Subcutaneous adipose tissue (tissue), 4 donors: Measurements from ENCODE around the gene RASSF5. TPM values are rescaled to one million over a fixed set of nuclear protein-coding genes. Genes with fewer than 3 reads are reported as not detected.

Experiments
- CTCF ChIP-seq: fragments of 450-650 bp; IDR thresholded peaks from one replicate; pipeline ENCODE4 v1.5.1; 2016; ENCODE audit warnings: low read depth, mild to moderate bottlenecking, control low read depth, antibody characterized with exemption, moderate library complexity
- total RNA-seq, 4 donors: library from RNA; depleted of rRNA; stranded (reverse); fragments of >200 nt; gene quantifications; one replicate each; pipeline ENCODE4 v1.1.0, GENCODE V29; 2016

Gene RASSF5
- total RNA-seq, 4 donors from 2014 or later, result 5.2 to 17.3 (median 9.0) TPM

DNA sequence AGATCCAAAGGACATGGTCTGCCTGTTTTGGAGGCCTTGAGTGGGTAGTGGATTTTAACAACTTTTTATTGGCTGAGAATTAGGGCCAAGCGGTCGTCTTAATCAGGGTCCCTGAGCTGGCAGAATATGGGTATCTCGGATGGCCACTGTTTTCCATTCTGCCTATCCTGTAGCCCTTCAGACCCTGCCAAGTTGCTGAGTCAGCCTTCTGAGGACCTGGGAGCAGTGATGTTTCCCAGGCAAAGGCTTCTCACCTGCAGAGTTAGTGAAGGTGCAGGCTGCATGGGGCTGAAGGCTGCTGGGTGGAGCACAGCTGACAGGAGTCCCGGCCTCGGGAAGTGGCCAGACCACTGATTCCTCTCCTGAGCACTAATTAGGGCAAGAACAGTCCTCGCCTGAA is 11.4 kb downstream of the RASSF5 start:
- TF ChIP-seq CTCF, result no peak

DNA sequence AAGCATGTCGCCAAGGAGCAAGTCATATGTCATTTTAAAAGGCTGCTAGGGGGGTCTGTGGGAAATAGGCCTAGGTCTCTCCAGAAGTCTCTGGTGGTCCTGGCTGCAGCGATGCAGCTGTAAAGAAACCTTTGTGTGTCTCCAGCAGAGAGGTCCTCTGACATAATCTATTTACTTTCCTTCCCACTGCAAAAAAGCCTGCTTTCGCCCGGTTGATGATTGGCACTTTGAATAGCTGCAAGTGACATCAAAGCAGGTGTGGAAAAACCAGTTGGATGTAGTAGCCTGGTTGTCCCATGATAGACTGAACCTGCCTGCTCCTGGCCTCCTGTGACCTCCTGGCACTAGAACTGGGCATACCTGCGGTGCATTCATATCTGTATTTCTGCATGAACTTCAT is 13.8 kb downstream of the RASSF5 start:
- TF ChIP-seq CTCF, result no peak

- no peak for TF ChIP-seq CTCF
Measured at GRCh38 chr1:206521694-206522402, 14.5 kb downstream of the RASSF5 start.

GRCh38 chr1:206524739-206525364 is 17.5 kb downstream of the RASSF5 start:
- TF ChIP-seq CTCF, result no peak

GRCh38 chr1:206526064-206526911 is 19.0 kb downstream of the RASSF5 start:
- no peak for TF ChIP-seq CTCF

DNA sequence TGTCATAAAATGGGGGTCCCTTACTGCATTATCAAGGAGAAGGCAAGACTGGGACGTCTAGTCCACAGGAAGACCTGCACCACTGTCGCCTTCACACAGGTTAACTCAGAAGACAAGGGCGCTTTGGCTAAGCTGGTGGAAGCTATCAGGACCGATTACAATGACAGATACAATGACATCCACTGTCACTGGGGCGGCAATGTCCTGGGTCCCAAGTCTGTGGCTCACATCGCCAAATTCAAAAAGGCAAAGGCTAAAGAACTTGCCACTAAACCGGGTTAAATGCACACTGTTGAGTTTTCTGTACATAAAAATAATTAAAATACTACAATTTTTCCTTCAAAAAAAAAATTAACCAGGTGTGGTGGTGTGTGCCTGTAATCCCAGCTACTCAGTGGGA is 22.1 kb downstream of the RASSF5 start:
- TF ChIP-seq CTCF, result no peak

DNA sequence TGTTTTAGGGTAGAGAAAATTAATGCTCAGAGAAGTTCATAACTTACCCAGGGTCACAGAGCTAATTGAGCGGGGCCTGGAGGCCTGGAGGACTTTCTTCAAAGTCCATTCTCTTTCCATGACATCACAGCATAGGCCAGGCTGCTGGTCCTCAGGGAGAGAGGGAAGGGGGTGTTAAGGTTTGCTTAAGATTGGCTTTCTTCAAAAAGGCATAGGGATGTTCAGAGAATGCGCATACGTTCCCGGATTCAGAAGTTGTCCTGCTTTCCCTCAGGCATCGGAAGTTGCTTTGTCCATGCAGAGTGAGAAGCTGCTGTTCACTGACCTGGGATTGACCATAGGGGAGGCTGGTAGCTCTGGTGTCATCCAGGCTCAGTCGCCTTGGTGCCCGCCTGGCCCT is 25.0 kb downstream of the RASSF5 start:
- no peak for TF ChIP-seq CTCF
